CD4-positive, alpha-beta T cell (primary cell): ENCODE results near the gene SETD1B. TPM values are rescaled to one million over a fixed set of nuclear protein-coding genes. Genes with fewer than 3 reads are reported as not detected.
"Not testable (repeated sequence)": the region's sequence is repeated elsewhere in the genome, so short reads cannot be mapped to it uniquely, and the experiment has no call there.

Experiments used
- ATAC-seq: fragments of 200-7000 bp; cut with Tn5 transposase; one replicate; pipeline ENCODE4 v1.10.0; 2022; ENCODE audit warnings: mild to moderate bottlenecking; ENCODE audit not compliant: poor library complexity
- CTCF ChIA-PET: fragments of 350-600 bp; sonication (Branson Sonifier 250); formaldehyde crosslinking; loops from one replicate; lab custom pipeline; 2021; ENCODE audit warnings: antibody characterized with exemption, inconsistent platforms; lab: Charles Lee
- POLR2A ChIA-PET: fragments of 350-600 bp; sonication (Branson Sonifier 250); formaldehyde crosslinking; loops from one replicate; lab custom pipeline; 2021; ENCODE audit warnings: antibody characterized with exemption, inconsistent platforms; lab: Charles Lee
- DNase-seq, 14 experiments: peaks; one replicate each; pipeline ENCODE4 v3.0.0-alpha.2; 2013 to 2020; ENCODE audit warnings: mixed read lengths in 2 of 14
- H3K27ac ChIP-seq, 2 donors: one replicate each; pipeline versions ENCODE4 v1.5.1 to v1.7.0; 2013; ENCODE audit warnings: low read length in 2 of 2, low read depth in 1 of 2, mild to moderate bottlenecking in 1 of 2
- H3K27me3 ChIP-seq, 2 experiments: 1 replicate in 1 of 2; 2 replicates in 1 of 2; pipeline versions ENCODE4 v1.6.1 to v1.7.0; 2013; ENCODE audit warnings: low read length in 2 of 2, control low read depth in 1 of 2, mild to moderate bottlenecking in 1 of 2, moderate library complexity in 1 of 2; ENCODE audit not compliant: insufficient read depth in 2 of 2, control insufficient read depth in 1 of 2
- H3K36me3 ChIP-seq: one replicate; pipeline ENCODE4 v1.6.1; 2013; ENCODE audit warnings: low read length, control low read depth; ENCODE audit not compliant: insufficient read depth
- H3K4me1 ChIP-seq: one replicate; pipeline ENCODE4 v1.6.1; 2013; ENCODE audit warnings: low read length, control low read depth; ENCODE audit not compliant: insufficient read depth
- H3K4me3 ChIP-seq: one replicate; pipeline ENCODE4 v1.5.1; 2013; ENCODE audit warnings: mild to moderate bottlenecking, low read length, moderate library complexity
- H3K9me3 ChIP-seq, 2 experiments: 1 replicate in 1 of 2; 2 replicates in 1 of 2; pipeline versions ENCODE4 v1.6.1 to v1.7.0; 2013; ENCODE audit warnings: low read length in 2 of 2, mild to moderate bottlenecking in 2 of 2, control low read depth in 1 of 2, moderate library complexity in 1 of 2; ENCODE audit not compliant: control insufficient read depth in 1 of 2, insufficient read depth in 1 of 2
- H3K27ac Mint-ChIP-seq: one replicate; pipeline ENCODE4 v1.8.0; 2020; ENCODE audit warnings: mixed read lengths
- H3K27me3 Mint-ChIP-seq: one replicate; pipeline ENCODE4 v1.8.0; 2021; ENCODE audit warnings: mixed read lengths
- H3K36me3 Mint-ChIP-seq: one replicate; pipeline ENCODE4 v1.8.0; 2021; ENCODE audit warnings: low read depth, mixed read lengths
- H3K4me1 Mint-ChIP-seq: one replicate; pipeline ENCODE4 v1.8.0; 2021; ENCODE audit warnings: low read depth, mixed read lengths
- H3K4me3 Mint-ChIP-seq: one replicate; pipeline ENCODE4 v1.8.0; 2020; ENCODE audit warnings: mild to moderate bottlenecking, mixed read lengths
- H3K9me3 Mint-ChIP-seq: one replicate; pipeline ENCODE4 v1.8.0; 2020; ENCODE audit warnings: mixed read lengths
- intact Hi-C, 2 experiments: fragments of 100-400 bp; cut with DNase I in 1 of 2; cut with micrococcal nuclease in 1 of 2; formaldehyde crosslinking; loops; one replicate each; pipeline versions ENCODE4 v1.15.1 to v1.9.0; 2023 to 2025; cut with DNase I, micrococcal nuclease
- total RNA-seq, 174 experiments: library from RNA in 2 of 174; stranded (reverse) in 2 of 174; gene quantifications; one replicate each; pipeline ENCODE4 v1.2.3 and lab custom pipeline; 2021 to 2026
- TF ChIP-seq, protein P1 (sequence below): fragments of 200-600 bp; IDR thresholded peaks from one replicate; pipeline ENCODE4 v1.8.0; 2022; ENCODE audit warnings: antibody characterized with exemption, mild to moderate bottlenecking

Gene SETD1B
- total RNA-seq, 2 experiments from 2014 or later: 146 to 151 TPM

DNA sequence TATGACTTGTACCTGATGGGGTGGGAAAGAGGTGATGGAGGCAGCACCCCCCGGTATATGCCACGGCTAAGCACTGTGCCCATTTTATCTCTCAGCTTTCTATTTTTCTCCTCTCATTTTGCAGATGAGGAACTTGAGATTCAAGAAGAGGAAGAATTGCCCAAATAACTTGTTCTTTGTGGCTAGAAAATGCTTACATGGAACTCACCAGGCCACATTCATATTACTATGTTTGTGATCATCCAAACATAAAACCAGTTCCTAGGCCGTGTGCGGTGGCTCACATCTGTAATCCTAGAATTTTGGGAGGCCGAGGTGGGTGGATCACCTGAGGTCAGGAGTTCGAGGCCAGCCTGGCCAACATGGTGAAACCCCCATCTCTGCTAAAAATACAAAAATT, 70.3 kb downstream of the SETD1B start:
- no peaks in the 10 kb centered on the region for H3K9me3 Mint-ChIP-seq
- no peak for ATAC-seq
- intact Hi-C loops: no loop called here
- Histone ChIP-seq H3K27ac (no peak overlapping the region), H3K4me1 (no peaks in the 10 kb centered on the region), H3K9me3 (no peaks in the 10 kb centered on the region), H3K4me3 (no peak overlapping the region), H3K27me3 (no peaks in the 10 kb centered on the region), H3K36me3 (no peaks in the 10 kb centered on the region)
- no peaks in the 10 kb centered on the region for H3K27me3 Mint-ChIP-seq
- no peaks in the 10 kb centered on the region for H3K4me1 Mint-ChIP-seq
- H3K27ac Mint-ChIP-seq: no peak overlapping the region
- H3K4me3 Mint-ChIP-seq: no peak overlapping the region
- H3K36me3 Mint-ChIP-seq: no peaks in the 10 kb centered on the region
- TF ChIP-seq, protein P1, sequence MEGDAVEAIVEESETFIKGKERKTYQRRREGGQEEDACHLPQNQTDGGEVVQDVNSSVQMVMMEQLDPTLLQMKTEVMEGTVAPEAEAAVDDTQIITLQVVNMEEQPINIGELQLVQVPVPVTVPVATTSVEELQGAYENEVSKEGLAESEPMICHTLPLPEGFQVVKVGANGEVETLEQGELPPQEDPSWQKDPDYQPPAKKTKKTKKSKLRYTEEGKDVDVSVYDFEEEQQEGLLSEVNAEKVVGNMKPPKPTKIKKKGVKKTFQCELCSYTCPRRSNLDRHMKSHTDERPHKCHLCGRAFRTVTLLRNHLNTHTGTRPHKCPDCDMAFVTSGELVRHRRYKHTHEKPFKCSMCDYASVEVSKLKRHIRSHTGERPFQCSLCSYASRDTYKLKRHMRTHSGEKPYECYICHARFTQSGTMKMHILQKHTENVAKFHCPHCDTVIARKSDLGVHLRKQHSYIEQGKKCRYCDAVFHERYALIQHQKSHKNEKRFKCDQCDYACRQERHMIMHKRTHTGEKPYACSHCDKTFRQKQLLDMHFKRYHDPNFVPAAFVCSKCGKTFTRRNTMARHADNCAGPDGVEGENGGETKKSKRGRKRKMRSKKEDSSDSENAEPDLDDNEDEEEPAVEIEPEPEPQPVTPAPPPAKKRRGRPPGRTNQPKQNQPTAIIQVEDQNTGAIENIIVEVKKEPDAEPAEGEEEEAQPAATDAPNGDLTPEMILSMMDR: no peak
- ChIA-PET POLR2A (no interaction called here), CTCF (no interaction called here)
- no peak for DNase-seq

DNA sequence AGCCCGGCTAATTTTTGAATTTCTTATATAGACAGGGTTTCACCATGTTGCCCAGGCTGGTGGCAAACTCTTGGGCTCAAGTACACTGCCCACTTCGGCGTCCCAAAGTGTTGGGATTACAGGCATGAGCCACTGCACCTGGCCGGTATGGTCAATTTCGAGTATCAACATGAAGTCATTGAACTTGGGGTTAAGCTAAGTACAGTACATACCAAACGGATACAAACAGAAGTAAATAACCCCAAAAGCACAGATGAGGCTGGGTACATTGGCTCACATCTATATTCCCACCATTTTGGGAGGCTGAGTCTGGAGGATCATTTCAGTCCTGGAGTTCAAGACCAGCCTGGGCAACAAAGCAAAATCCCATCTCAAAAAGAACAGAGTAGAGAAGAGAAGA, 71.8 kb downstream of the SETD1B start:
- Histone ChIP-seq H3K4me3 (no peak overlapping the region), H3K27me3 (no peaks in the 10 kb centered on the region), H3K4me1 (no peaks in the 10 kb centered on the region), H3K36me3 (no peaks in the 10 kb centered on the region), H3K27ac (no peak overlapping the region), H3K9me3 (no peaks in the 10 kb centered on the region)
- H3K27me3 Mint-ChIP-seq: no peaks in the 10 kb centered on the region
- TF ChIP-seq, protein P1: no peak
- H3K36me3 Mint-ChIP-seq: no peaks in the 10 kb centered on the region
- H3K9me3 Mint-ChIP-seq: no peaks in the 10 kb centered on the region
- H3K4me3 Mint-ChIP-seq: no peak overlapping the region
- no peak overlapping the region for H3K27ac Mint-ChIP-seq
- no peaks in the 10 kb centered on the region for H3K4me1 Mint-ChIP-seq
- DNase-seq: no peak
- ATAC-seq: no peak
- ChIA-PET POLR2A (no interaction called here), CTCF (interaction anchor here (1.0 kb wide), 1 partner anchor 81 kb away, joined by 3 read pairs; no protein-coding TSS in a partner anchor)
- intact Hi-C loops: no loop called here

DNA sequence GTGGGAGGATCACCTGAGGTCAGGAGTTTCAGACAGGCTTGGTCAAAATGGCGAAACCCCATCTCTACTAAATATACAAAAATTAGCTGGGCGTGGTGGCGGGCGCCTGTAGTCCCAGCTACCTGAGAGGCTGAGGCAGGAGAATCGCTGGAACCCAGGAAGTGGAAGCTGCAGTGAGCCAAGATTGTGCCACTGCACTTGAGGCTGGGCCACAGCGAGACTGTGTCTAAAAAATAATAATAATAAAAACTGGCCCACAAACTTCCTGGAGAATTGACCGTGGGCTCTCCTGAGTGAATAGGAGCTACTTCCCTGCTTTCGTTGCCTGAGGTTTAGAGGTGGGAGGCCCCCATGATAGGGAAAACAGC, 72.3 kb downstream of the SETD1B start:
- ATAC-seq, DNase-seq, H3K27me3 Mint-ChIP-seq, H3K9me3 Mint-ChIP-seq, H3K9me3 ChIP-seq, intact Hi-C loops, H3K27ac Mint-ChIP-seq, H3K36me3 ChIP-seq, H3K4me1 Mint-ChIP-seq, H3K36me3 Mint-ChIP-seq, H3K27me3 ChIP-seq, H3K27ac ChIP-seq, H3K4me1 ChIP-seq, POLR2A ChIA-PET, H3K4me3 Mint-ChIP-seq, H3K4me3 ChIP-seq: not testable (repeated sequence)
- CTCF ChIA-PET: interaction anchor here (1.0 kb wide), 1 partner anchor 81 kb away, joined by 3 read pairs; no protein-coding TSS in a partner anchor

Other genes with a start within 250 kb of the SETD1B start
- 10 to 100 TPM; 60.4 to 62.6 TPM for gene KDM2B, start 223.0 kb upstream of the SETD1B start, total RNA-seq
- gene ORAI1, start 177.5 kb upstream of the SETD1B start, total RNA-seq: 10 to 100 TPM; 39.7 to 42.3 TPM
- 10 to 100 TPM in 1 of 2 experiments, 1 to 10 TPM in 1; 9.8 to 11.9 TPM for gene MORN3, start 134.4 kb upstream of the SETD1B start, total RNA-seq
- 1 to 10 TPM; 7.3 to 7.7 TPM for gene TMEM120B, start 91.3 kb upstream of the SETD1B start, total RNA-seq
- 100 to 1,000 TPM; 155 to 164 TPM for gene RHOF, start 10.3 kb upstream of the SETD1B start, total RNA-seq
- gene HPD, start 54.9 kb downstream of the SETD1B start, total RNA-seq: not detected
- gene PSMD9, start 84.8 kb downstream of the SETD1B start, total RNA-seq: 10 to 100 TPM; 29.5 to 31.8 TPM
- under 1 TPM; 0.28 to 0.33 TPM for gene CFAP251, start 114.6 kb downstream of the SETD1B start, total RNA-seq
- gene BCL7A, start 217.9 kb downstream of the SETD1B start, total RNA-seq: 1 to 10 TPM; 3.5 to 4.4 TPM